Keratinocyte (primary cell): Measurements from ENCODE around the gene HNRNPUL2. TPM values are rescaled to one million over a fixed set of nuclear protein-coding genes. Genes with fewer than 3 reads are reported as not detected.
"Not testable (repeated sequence)": the region's sequence is repeated elsewhere in the genome, so short reads cannot be mapped to it uniquely, and the experiment has no call there.

Source experiments
- DNase-seq: peaks from one replicate; pipeline ENCODE4 v3.0.0-alpha.2; 2011; ENCODE audit warnings: low read depth, missing footprints, low spot score
- FAIRE-seq: peaks from 2 replicates; lab custom pipeline; 2011; peaks lifted over from hg19 to GRCh38; lab: Jason Lieb, UNC
- H2AFZ ChIP-seq: 2 replicates; pipeline ENCODE4 v1.6.0; 2012; ENCODE audit warnings: low read length, control low read depth, inconsistent platforms; ENCODE audit not compliant: control insufficient read depth
- H3K27ac ChIP-seq: 2 replicates; pipeline ENCODE4 v1.5.1; 2011; ENCODE audit warnings: low read length; ENCODE audit not compliant: control insufficient read depth, insufficient read depth
- H3K27me3 ChIP-seq: 3 replicates; pipeline ENCODE4 v1.6.0; 2011; ENCODE audit warnings: low read length; ENCODE audit not compliant: control insufficient read depth, insufficient read depth; ENCODE audit errors: extremely low read depth
- H3K36me3 ChIP-seq, 2 experiments: 2 replicates in 1 of 2; 3 replicates in 1 of 2; pipeline ENCODE4 v1.5.1; 2011; ENCODE audit warnings: low read length in 2 of 2, mild to moderate bottlenecking in 1 of 2; ENCODE audit not compliant: control insufficient read depth in 2 of 2, insufficient read depth in 2 of 2; ENCODE audit errors: extremely low read depth in 1 of 2
- H3K4me1 ChIP-seq: 3 replicates; pipeline ENCODE4 v1.5.1; 2011; ENCODE audit warnings: low read length; ENCODE audit not compliant: control insufficient read depth, insufficient read depth; ENCODE audit errors: extremely low read depth
- H3K4me2 ChIP-seq: 3 replicates; pipeline ENCODE4 v1.6.0; 2011; ENCODE audit warnings: low read depth, low read length; ENCODE audit not compliant: control insufficient read depth, insufficient read depth; ENCODE audit errors: extremely low read depth
- H3K4me3 ChIP-seq, 3 experiments: fragments of 200-600 bp in 1 of 3; sonication (generic) in 1 of 3; 2 replicates in 2 of 3; 3 replicates in 1 of 3; pipeline ENCODE4 v1.5.1; 2011 to 2016; ENCODE audit warnings: low read length in 3 of 3, mild to moderate bottlenecking in 3 of 3, control low read depth in 2 of 3, inconsistent platforms in 1 of 3, low read depth in 1 of 3, mixed read lengths in 1 of 3, mixed run types in 1 of 3, moderate library complexity in 1 of 3; ENCODE audit not compliant: control insufficient read depth in 2 of 3, insufficient read depth in 2 of 3; ENCODE audit errors: extremely low read depth in 1 of 3
- H3K79me2 ChIP-seq: 2 replicates; pipeline ENCODE4 v1.6.0; 2012; ENCODE audit warnings: low read length; ENCODE audit not compliant: control insufficient read depth, insufficient read depth
- H3K9ac ChIP-seq: 3 replicates; pipeline ENCODE4 v1.6.0; 2011; ENCODE audit warnings: low read length; ENCODE audit not compliant: control insufficient read depth, insufficient read depth; ENCODE audit errors: extremely low read depth
- H3K9me1 ChIP-seq: 3 replicates; pipeline ENCODE4 v1.6.0; 2011; ENCODE audit warnings: low read length; ENCODE audit not compliant: control insufficient read depth, insufficient read depth; ENCODE audit errors: extremely low read depth
- H3K9me3 ChIP-seq: 2 replicates; pipeline ENCODE4 v1.5.1; 2012; ENCODE audit warnings: low read depth, low read length; ENCODE audit not compliant: control insufficient read depth
- H4K20me1 ChIP-seq: 3 replicates; pipeline ENCODE4 v1.6.0; 2011; ENCODE audit warnings: low read length; ENCODE audit not compliant: control insufficient read depth, insufficient read depth; ENCODE audit errors: extremely low read depth
- EZH2 ChIP-seq: IDR thresholded peaks from one replicate; pipeline ENCODE4 v1.6.1; 2012; ENCODE audit warnings: inconsistent platforms, mild to moderate bottlenecking, low read length, moderate library complexity
- dilution Hi-C: fragments of 300-500 bp; cut with MboI; formaldehyde crosslinking; loops from one replicate; pipeline ENCODE4 v1.7.0; 2020; ENCODE audit warnings: low sequenced_read_pairs; ENCODE audit not compliant: extremely low pct_ligation_motif_present
- polyA plus RNA-seq, 5 experiments: library from polyadenylated mRNA; depleted of rRNA in 3 of 5; stranded (reverse) in 3 of 5; stranded (forward) in 1 of 5; unstranded in 1 of 5; fragments of >200 nt; gene quantifications; 1 replicate in 1 of 5; 2 replicates in 3 of 5; 3 replicates in 1 of 5; pipeline versions ENCODE4 v1.2.1 to v1.2.3, GENCODE V29; 2011 to 2012; ENCODE audit warnings: missing spikeins in 2 of 5, low read depth in 1 of 5, low replicate concordance in 1 of 5
- TF ChIP-seq, protein P1 (sequence below), 3 experiments: IDR thresholded peaks in 1 of 3; conservative IDR thresholded peaks in 1 of 3; optimal IDR thresholded peaks in 1 of 3; 2 replicates in 2 of 3; 3 replicates in 1 of 3; pipeline versions ENCODE3 to v1.5.1; 2011; ENCODE audit warnings: low read length in 3 of 3, mild to moderate bottlenecking in 3 of 3, moderate library complexity in 2 of 3, control low read depth in 1 of 3, inconsistent platforms in 1 of 3; ENCODE audit not compliant: insufficient read depth in 2 of 3; ENCODE audit errors: extremely low read depth in 1 of 3

Gene HNRNPUL2
- polyA plus RNA-seq, 1 donor (not counting 4 experiments of a cell fraction or from before 2014, with no cell fraction given) = 29.0 TPM

DNA sequence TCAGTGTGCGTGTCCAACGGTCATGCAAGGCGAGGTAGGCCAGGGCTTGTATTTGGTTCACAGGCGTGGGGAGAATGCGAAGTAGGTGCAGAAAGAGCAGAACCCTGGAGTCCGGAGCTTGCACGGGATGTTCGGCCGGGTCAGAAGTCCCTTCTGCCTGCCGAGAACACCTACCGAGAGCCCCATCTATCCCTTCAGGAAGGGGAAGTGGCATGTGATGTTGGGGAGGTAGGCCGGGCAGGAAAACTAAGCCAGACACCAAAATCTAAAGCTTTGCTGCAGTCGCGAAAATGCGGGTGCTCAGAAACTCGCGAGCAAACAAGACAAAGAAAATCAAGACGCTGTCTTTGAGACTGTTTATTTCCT, 43.5 kb upstream of the HNRNPUL2 start:
- Histone ChIP-seq H4K20me1 (no peaks in the 10 kb centered on the region), H2AFZ (peak overlapping the region; percentile 96), H3K27me3 (no peaks in the 10 kb centered on the region), H3K9ac (peak overlapping the region; percentile 82), H3K9me1 (no peaks in the 10 kb centered on the region), H3K9me3 (no peaks in the 10 kb centered on the region), H3K4me3 (peak overlapping the region; percentile 63 to 83 (median 82)), H3K36me3 (peaks cover 6 to 11% of the 10 kb centered on the region in 2 experiments), H3K4me2 (peak overlapping the region; percentile 86), H3K27ac (peak overlapping the region; percentile 85), H3K4me1 (peaks cover 18% of the 10 kb centered on the region), H3K79me2 (peaks cover 15% of the 10 kb centered on the region)
- DNase-seq (no peak), FAIRE-seq (no peak)
- TF ChIP-seq, protein P1, sequence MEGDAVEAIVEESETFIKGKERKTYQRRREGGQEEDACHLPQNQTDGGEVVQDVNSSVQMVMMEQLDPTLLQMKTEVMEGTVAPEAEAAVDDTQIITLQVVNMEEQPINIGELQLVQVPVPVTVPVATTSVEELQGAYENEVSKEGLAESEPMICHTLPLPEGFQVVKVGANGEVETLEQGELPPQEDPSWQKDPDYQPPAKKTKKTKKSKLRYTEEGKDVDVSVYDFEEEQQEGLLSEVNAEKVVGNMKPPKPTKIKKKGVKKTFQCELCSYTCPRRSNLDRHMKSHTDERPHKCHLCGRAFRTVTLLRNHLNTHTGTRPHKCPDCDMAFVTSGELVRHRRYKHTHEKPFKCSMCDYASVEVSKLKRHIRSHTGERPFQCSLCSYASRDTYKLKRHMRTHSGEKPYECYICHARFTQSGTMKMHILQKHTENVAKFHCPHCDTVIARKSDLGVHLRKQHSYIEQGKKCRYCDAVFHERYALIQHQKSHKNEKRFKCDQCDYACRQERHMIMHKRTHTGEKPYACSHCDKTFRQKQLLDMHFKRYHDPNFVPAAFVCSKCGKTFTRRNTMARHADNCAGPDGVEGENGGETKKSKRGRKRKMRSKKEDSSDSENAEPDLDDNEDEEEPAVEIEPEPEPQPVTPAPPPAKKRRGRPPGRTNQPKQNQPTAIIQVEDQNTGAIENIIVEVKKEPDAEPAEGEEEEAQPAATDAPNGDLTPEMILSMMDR (optimal IDR thresholded peaks at IDR 0.05 in 1 of 3, IDR thresholded peaks at IDR 0.05 in 1 of 3, conservative IDR thresholded peaks at IDR 0.05 in 1 of 3; ENCODE audit: extremely low read depth in 1 of 3, insufficient read depth in 2 of 3, low read length in 3 of 3) = no peak
- TF ChIP-seq EZH2 = no peak
- dilution Hi-C loops = no loop called here

DNA sequence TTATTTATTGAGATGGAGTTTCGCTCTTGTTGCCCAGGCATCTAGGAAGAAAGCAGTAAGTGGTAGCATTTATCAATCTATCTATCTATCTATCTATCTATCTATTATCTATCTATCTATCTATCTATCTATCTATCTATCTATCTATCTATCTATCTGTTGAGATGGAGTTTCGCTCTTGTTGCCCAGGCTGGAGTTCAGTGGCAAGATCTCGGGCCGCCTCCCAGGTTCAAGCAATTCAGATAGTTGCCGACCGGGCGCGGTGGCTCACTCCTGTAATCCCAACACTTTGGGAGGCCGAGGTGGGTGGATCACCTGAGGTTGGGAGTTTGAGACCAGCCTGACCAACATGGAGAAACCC, 33.6 kb upstream of the HNRNPUL2 start:
- H3K9me3 ChIP-seq, H3K9ac ChIP-seq, H3K4me3 ChIP-seq, H3K27ac ChIP-seq, dilution Hi-C loops, FAIRE-seq, H3K27me3 ChIP-seq, H2AFZ ChIP-seq, H4K20me1 ChIP-seq, H3K9me1 ChIP-seq, DNase-seq, H3K36me3 ChIP-seq: not testable (repeated sequence)
- Histone ChIP-seq H3K4me1 (peaks cover 11% of the 10 kb centered on the region), H3K4me2 (peak overlapping the region; percentile 22), H3K79me2 (peaks cover 13% of the 10 kb centered on the region)
